Activated CD4-positive, alpha-beta T cell treated with anti-CD3 and anti-CD28 coated beads, Interleukin-2, amount 50 U/mL, for 48 hours (primary cell): ENCODE measurements around the gene KIF1A.

Experiments used
- DNase-seq, 2 experiments: peaks; one replicate each; pipeline ENCODE4 v3.0.0-alpha.2; 2020

Gene KIF1A, protein sequence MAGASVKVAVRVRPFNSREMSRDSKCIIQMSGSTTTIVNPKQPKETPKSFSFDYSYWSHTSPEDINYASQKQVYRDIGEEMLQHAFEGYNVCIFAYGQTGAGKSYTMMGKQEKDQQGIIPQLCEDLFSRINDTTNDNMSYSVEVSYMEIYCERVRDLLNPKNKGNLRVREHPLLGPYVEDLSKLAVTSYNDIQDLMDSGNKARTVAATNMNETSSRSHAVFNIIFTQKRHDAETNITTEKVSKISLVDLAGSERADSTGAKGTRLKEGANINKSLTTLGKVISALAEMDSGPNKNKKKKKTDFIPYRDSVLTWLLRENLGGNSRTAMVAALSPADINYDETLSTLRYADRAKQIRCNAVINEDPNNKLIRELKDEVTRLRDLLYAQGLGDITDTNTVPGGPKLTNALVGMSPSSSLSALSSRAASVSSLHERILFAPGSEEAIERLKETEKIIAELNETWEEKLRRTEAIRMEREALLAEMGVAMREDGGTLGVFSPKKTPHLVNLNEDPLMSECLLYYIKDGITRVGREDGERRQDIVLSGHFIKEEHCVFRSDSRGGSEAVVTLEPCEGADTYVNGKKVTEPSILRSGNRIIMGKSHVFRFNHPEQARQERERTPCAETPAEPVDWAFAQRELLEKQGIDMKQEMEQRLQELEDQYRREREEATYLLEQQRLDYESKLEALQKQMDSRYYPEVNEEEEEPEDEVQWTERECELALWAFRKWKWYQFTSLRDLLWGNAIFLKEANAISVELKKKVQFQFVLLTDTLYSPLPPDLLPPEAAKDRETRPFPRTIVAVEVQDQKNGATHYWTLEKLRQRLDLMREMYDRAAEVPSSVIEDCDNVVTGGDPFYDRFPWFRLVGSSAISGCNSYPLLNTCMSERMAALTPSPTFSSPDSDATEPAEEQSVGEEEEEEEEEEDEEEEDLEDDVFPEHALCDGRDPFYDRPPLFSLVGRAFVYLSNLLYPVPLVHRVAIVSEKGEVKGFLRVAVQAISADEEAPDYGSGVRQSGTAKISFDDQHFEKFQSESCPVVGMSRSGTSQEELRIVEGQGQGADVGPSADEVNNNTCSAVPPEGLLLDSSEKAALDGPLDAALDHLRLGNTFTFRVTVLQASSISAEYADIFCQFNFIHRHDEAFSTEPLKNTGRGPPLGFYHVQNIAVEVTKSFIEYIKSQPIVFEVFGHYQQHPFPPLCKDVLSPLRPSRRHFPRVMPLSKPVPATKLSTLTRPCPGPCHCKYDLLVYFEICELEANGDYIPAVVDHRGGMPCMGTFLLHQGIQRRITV (N-terminal part only)

GRCh38 chr2:240819858-240820606 is at the start of gene KIF1A:
Gene KIF1A, minus strand, starts transcription at chr2:240820219. Its CDS starts 22,467 bp downstream, at chr2:240797752.
- peak; percentile 19 for DNase-seq

GRCh38 chr2:240869109-240869955 is 49.3 kb upstream of the KIF1A start:
- DNase-seq = no peak

DNA sequence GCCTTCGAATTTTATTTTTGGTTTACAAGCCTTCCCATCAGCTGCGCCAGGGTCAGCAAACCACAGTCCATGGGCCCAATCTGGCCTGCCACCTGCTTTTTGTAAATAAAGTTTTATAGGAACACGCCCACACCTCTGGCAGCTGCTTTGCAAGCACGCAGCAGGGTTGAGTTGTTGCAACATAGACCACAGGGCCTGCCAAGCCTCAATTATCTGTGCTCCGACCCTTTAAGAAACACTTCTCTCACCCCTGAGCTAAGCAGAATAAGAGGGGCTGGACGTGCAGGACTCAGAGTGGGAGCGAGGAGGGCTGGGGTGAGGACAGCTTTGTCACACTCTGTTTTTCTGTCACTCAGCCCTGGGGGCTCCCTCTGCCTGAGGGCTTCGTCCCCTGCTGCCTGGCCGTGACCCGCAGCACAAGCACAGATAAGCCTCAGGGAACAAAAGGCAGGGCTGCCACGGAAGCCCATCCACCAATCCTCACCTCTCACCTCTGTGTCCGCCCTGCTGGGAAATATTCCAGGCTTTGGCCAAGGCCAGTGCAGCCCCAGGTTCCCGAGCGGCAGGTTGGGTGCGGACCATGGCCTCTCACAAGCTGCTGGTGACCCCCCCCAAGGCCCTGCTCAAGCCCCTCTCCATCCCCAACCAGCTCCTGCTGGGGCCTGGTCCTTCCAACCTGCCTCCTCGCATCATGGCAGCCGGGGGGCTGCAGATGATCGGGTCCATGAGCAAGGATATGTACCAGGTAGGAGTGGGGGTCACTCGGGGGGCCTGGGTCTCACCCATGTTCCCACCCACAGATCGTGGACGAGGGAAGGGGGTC is 48.5 kb upstream of the KIF1A start, which contains the start of gene AGXT:
Gene AGXT, plus strand, starts transcription at position 539 of the 823 bp plus-strand sequence. Its CDS starts 42 bp downstream, at position 581.
- DNase-seq = no peak

GRCh38 chr2:240865391-240865790 is 45.4 kb upstream of the KIF1A start:
- no peak for DNase-seq

DNA sequence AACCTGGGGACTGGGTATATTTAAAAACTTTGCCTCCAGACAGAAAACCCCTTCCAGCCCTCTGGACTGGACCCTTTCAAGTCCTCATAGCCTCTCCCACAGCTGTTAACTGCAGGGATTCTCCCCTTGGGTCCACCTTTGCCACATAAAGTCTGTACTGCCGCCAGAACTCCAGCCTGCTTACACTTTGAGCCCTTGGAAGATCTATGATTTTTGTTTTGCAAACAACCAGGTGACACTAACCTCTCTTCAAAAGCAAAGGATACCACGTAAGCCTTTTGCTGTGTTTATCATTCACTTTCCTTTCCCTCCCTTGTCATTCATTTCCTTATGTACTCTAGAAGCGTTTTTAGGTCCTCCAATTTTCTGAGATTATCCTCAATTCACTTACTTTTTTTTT is 44.5 kb upstream of the KIF1A start:
- DNase-seq = no peak

GRCh38 chr2:240861547-240861946 is 41.5 kb upstream of the KIF1A start:
- DNase-seq = no peak

GRCh38 chr2:240858871-240859270 is 38.9 kb upstream of the KIF1A start:
- DNase-seq = no peak

- no peak for DNase-seq
Observed at GRCh38 chr2:240858321-240858720, 38.3 kb upstream of the KIF1A start.

- no peak for DNase-seq
Observed at GRCh38 chr2:240857039-240858008, 37.3 kb upstream of the KIF1A start.

GRCh38 chr2:240856151-240856980 is 36.3 kb upstream of the KIF1A start:
- no peak for DNase-seq

- no peak for DNase-seq
Observed at GRCh38 chr2:240855670-240856069, 35.7 kb upstream of the KIF1A start.

GRCh38 chr2:240852671-240853314 is 32.8 kb upstream of the KIF1A start:
- no peak for DNase-seq

DNA sequence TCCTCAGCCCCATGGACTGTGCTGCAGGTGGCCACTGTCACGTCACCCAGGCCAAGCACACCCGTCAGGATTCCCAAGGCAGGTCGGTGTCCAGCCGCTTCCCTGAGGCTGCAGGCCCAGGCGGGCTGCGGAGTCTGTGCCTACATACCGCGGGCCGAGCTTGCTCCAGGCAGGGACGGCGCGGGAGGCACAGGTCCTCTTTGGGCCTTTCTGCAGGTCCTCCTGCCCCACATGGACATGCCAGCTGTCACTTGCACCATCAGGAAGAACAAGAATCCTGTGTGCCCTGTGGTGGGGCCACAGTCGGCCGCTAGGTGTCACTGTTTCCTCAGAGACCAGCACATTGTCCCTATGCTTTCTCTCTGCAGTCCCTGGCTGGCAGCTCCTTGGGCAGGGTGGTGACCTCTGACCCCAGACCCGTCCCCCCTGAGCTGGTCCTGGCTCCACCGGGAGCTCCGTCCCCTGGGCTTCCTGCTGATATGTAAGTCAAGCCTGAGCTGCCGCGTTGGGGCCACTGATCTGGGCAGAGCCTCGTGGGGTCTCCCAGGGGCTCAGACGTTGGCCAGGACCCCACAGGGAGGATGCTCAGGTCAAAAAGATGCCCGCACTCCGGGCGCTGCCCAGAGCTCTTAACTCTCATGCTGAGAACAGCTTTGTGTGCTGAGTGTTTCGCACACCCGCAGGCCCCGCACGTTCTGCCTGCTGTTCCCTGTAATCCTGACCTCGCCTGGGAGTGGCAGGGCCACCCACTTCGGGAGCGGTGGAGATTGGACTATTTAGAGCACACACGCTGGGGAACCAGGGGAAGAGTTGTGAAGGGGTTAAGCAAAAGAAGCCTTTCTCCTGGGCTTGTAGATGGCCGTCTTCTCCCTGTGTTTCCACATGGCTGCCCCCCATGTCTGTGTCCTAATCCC is 31.3 kb upstream of the KIF1A start:
- peak; percentile 86 to 91 for DNase-seq

GRCh38 chr2:240850756-240851077 is 30.7 kb upstream of the KIF1A start:
- DNase-seq = no peak

DNA sequence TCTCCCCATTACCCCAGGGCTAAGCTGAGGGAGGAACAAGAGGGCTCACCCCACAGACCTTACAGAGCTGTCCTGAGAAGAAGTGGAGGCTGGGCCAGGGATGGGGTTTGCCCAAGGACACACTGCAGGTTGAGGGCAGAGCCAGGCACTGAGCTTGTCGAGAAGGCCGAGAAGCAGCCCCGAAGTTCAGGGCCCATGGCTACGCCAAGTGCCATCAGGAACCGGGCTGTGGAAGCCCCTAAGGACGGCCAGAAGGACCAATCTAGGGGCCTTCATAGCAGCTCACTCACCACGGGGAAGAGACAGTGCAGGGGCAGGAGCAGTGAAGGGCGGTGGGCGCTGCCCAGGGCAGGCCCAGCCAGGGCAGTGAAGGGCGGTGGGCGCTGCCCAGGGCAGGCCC is 30.0 kb upstream of the KIF1A start:
- DNase-seq = no peak

DNA sequence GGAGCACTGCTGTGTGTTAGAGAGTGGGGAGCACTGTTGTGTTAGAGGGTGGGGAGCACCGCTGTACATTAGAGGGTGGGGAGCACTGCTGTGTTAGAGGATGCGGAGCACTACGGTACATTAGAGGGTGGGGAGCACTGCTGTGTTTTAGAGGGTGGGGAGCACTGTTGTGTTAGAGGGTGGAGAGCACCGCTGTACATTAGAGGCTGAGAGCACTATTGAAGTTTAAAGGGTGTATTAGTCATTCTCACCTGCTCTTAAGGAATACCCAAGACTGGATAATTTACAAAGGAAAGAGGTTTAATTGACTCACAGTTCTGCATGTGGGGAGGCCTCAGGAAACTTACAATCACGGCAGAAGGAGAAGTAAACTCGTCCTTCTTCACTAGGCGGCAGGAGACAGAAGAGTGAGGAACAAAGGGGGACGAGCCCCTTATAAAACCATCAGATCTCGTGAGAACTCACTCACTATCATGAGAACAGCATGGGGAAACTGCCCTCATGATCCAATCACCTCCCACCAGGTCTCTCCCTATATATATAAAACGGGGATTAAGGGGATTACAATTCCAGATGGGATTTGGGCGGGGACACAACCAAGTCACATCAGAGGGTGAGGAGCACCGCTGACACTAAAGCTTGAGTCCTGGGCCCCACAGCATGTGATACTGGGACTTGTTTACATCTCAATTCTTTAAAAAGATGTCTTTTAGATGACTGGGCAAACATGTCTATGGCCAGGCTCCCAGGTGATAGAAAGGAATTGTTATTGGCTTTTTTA is 29.1 kb upstream of the KIF1A start:
- DNase-seq = no peak
